Fibroblast of lung (primary cell): Measurements from ENCODE around the gene ARHGEF26.

Experiments
- CTCF ChIP-seq, 2 donors: IDR thresholded peaks in 1 of 2; conservative IDR thresholded peaks in 1 of 2; 1 replicate in 1 of 2; 2 replicates in 1 of 2; pipeline ENCODE4 v1.5.1; 2011 to 2012; ENCODE audit warnings: low read length in 2 of 2, control low read depth in 1 of 2, inconsistent platforms in 1 of 2, low read depth in 1 of 2, mild to moderate bottlenecking in 1 of 2
- EZH2 ChIP-seq: IDR thresholded peaks from 2 replicates; pipeline ENCODE4 v1.5.1; 2012; ENCODE audit warnings: low read length, control low read depth, mild to moderate bottlenecking; ENCODE audit errors: missing control alignments

DNA sequence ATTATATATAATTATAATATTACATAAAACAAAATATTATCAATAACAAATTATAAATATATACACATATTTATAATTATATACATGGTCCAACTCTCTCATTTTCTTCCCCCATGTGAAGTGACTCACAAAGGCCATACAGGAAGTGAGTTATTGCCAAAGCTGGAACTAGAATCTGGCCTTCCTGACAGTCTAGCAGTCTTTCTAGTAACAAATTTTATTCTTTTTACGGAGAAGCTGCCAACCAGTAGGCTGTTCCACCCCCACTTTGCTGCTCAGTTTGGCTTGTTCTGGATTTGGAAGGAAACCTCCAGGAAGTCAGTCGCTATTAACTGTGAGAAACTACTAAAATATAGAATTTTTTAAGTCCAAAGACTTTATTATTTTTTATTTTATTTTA is 123.5 kb downstream of the ARHGEF26 start:
- no peak for TF ChIP-seq CTCF (conservative IDR thresholded peaks at IDR 0.05 in 1 of 2, IDR thresholded peaks at IDR 0.05 in 1 of 2; ENCODE audit: low read depth in 1 of 2, low read length in 2 of 2)
- no peak for TF ChIP-seq EZH2
